ENCODE data around the gene CYP3A4.

Gene CYP3A4

DNA sequence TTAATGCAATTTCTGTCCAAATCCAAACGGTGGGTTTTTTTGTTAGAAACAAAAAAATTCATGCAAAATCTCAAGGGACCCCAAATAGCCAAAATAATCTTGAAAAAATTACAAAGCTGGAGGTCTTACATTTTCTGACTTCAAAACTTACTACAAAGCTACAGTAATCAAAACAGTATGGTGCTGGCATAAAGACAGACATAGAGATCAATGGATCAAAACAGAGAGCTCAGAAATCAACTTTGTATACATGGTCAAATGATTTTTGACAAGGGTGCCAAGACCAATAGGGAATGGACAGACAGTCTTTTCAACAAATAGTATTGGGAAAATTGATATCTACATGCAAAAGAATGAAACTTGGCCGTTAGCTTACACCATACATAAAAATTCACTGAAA is 21.7 kb upstream of the CYP3A4 start:
- no peak for TF ChIP-seq TAF1 (IDR thresholded peaks at IDR 0.05; ENCODE audit: borderline replicate concordance, insufficient read depth, low read length)
- no peak for TF ChIP-seq SIN3A (IDR thresholded peaks at IDR 0.05; ENCODE audit: borderline replicate concordance, insufficient read depth, low read length)
- TF ChIP-seq FOXP2 (optimal IDR thresholded peaks at IDR 0.05; ENCODE audit: borderline replicate concordance, extremely low read depth, extremely low read length, insufficient read depth): no peak

DNA sequence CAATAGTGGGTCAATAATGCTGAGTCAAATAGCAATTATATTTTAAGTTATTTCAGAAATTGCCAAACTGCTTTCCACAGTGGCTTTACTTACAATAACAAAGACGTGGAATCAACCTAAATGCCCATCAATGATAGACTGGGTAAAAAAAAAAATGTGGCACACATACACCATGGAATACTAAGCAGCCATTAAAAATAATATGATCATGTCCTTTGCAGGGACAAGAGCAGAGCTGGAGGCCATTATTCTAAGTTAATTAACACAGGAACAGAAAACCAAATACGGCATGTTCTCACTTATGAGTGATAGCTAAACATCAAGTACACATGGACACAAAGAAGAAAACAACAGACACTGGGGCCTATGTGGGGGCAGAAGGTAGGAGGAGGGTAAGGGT is 15.0 kb upstream of the CYP3A4 start:
- no peak for TF ChIP-seq TAF1 (IDR thresholded peaks at IDR 0.05; ENCODE audit: borderline replicate concordance, insufficient read depth, low read length)
- TF ChIP-seq SIN3A (IDR thresholded peaks at IDR 0.05; ENCODE audit: borderline replicate concordance, insufficient read depth, low read length): no peak
- no peak for TF ChIP-seq FOXP2 (optimal IDR thresholded peaks at IDR 0.05; ENCODE audit: borderline replicate concordance, extremely low read depth, extremely low read length, insufficient read depth)
- no peak for TF ChIP-seq POLR2AphosphoS5 (IDR thresholded peaks at IDR 0.05; ENCODE audit: low read depth, low read length)
- TF ChIP-seq, protein P1, sequence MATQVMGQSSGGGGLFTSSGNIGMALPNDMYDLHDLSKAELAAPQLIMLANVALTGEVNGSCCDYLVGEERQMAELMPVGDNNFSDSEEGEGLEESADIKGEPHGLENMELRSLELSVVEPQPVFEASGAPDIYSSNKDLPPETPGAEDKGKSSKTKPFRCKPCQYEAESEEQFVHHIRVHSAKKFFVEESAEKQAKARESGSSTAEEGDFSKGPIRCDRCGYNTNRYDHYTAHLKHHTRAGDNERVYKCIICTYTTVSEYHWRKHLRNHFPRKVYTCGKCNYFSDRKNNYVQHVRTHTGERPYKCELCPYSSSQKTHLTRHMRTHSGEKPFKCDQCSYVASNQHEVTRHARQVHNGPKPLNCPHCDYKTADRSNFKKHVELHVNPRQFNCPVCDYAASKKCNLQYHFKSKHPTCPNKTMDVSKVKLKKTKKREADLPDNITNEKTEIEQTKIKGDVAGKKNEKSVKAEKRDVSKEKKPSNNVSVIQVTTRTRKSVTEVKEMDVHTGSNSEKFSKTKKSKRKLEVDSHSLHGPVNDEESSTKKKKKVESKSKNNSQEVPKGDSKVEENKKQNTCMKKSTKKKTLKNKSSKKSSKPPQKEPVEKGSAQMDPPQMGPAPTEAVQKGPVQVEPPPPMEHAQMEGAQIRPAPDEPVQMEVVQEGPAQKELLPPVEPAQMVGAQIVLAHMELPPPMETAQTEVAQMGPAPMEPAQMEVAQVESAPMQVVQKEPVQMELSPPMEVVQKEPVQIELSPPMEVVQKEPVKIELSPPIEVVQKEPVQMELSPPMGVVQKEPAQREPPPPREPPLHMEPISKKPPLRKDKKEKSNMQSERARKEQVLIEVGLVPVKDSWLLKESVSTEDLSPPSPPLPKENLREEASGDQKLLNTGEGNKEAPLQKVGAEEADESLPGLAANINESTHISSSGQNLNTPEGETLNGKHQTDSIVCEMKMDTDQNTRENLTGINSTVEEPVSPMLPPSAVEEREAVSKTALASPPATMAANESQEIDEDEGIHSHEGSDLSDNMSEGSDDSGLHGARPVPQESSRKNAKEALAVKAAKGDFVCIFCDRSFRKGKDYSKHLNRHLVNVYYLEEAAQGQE (IDR thresholded peaks at IDR 0.05; ENCODE audit: insufficient read depth in 1 of 2, low read depth in 2 of 2, low read length in 2 of 2): no peak

DNA sequence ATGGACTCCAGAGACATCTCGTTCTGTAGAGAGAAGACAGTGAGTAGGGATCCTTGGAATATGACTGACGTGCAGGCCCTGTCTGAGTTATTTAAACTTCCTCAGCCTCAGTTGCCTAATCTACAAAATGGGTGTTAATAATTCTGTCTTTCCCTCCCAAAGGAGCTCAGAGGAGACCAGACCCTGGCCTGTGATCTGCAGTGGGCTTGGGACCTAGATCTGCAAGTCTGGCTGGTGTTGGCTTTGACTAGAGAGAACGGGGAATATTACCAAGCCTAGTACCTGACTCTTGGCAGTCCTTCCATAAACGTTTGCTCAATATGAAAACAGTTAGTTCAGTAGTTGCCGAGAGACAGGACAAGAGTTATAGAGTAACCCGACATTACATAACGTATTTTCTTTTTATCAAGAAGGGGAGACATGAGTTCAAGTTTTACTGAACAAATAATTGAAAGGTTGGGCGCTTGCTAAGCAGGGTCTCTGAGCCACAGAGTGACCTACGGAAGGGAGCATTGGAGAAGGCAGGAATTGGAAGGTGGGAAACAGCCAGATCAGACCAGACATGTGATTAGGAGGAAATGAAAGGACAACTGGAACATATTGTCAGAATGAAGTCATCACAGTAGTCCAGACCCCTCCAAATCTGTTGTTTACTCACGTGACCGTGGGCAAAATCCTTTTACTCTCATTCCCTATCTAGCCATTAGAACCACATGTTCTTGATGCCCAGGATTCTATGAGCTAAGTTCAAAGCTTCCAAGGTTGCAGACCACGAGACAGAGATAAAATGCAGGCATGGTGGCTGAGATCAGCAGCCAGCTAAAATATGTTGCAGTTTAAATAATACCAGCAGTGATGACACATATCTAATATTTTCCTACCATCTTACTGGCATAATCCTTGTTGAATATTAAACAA is 10.9 kb upstream of the CYP3A4 start:
- no peak for TF ChIP-seq SIN3A (IDR thresholded peaks at IDR 0.05; ENCODE audit: borderline replicate concordance, insufficient read depth, low read length)

DNA sequence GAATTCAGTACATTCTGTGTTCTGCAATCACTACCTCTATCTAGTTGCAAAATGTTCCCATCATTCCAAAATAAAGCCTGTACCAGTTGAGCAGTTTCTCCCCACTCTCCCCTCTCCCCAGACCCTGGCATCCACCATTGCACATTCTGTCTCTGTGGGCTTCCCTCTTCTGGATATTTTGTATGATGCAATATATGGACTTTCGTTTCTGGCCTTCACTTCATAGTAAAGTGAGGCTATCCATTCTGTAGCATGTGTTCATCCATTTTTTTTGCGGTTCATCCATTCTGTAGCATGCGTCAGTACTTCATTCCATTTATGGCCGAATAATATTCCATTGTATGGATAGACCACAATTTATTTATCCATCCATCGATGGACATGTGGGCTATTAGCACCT is 9.5 kb upstream of the CYP3A4 start:
- TF ChIP-seq, protein P1 (IDR thresholded peaks at IDR 0.05; ENCODE audit: insufficient read depth in 1 of 2, low read depth in 2 of 2, low read length in 2 of 2): no peak
- TF ChIP-seq SIN3A (IDR thresholded peaks at IDR 0.05; ENCODE audit: borderline replicate concordance, insufficient read depth, low read length) (no peak), TAF1 (IDR thresholded peaks at IDR 0.05; ENCODE audit: borderline replicate concordance, insufficient read depth, low read length) (no peak), FOXP2 (optimal IDR thresholded peaks at IDR 0.05; ENCODE audit: borderline replicate concordance, extremely low read depth, extremely low read length, insufficient read depth) (no peak), POLR2AphosphoS5 (IDR thresholded peaks at IDR 0.05; ENCODE audit: low read depth, low read length) (no peak)

DNA sequence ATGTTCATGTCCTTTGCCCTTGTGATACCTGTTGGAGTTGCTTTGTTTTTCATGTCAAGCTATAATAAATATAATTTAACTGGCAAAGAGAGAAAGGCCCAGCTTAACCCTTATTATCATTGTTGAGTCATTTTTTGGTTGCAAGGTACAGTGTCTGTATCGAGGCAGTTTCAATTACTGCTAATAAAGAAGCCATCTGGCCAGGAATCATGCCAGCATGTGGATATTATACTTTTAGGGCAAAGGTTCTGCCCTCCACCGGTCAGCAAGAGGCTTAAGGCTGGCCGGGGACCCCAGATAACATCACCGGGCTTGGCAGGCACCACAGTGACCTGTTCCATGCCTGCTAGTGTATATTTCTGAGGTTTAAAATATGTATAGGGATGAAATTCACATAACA is 9.0 kb upstream of the CYP3A4 start:
- TF ChIP-seq SIN3A (IDR thresholded peaks at IDR 0.05; ENCODE audit: borderline replicate concordance, insufficient read depth, low read length) (no peak), POLR2AphosphoS5 (IDR thresholded peaks at IDR 0.05; ENCODE audit: low read depth, low read length) (no peak), FOXP2 (optimal IDR thresholded peaks at IDR 0.05; ENCODE audit: borderline replicate concordance, extremely low read depth, extremely low read length, insufficient read depth) (no peak), TAF1 (IDR thresholded peaks at IDR 0.05; ENCODE audit: borderline replicate concordance, insufficient read depth, low read length) (no peak)
- TF ChIP-seq, protein P1 (IDR thresholded peaks at IDR 0.05; ENCODE audit: insufficient read depth in 1 of 2, low read depth in 2 of 2, low read length in 2 of 2): no peak

DNA sequence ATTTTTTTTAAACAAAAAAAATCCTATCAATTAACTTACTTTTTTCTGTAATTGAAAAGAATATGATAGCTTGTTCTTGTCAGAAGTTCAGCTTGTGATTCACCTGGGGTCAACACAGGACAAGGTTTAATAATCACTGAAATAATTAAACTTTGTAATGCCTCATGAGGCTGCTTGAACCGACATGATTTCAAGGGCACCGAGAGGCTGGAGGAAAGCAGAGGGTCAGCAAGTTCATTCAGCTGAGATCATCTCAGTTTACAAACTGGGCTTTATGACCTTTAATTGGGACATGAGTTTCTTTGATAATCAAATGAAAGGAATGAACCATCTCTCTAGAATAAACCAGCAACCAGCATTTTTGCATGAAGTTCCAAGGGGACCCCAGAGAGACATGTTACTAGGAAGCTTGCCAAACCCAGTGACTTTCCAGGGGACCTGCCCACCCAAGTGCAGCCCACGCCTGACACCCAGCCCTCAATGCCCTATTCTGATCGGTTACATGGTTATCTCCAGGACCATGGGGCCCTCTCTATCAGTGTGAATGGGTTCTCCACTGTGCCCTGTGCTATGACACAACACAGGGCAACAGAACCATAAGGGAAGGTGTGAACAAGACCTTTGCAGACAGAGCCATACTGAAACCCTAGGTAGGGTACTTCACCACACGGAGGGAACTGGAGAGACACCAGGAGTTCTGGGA is 7.8 kb upstream of the CYP3A4 start:
- TF ChIP-seq POLR2AphosphoS5 (IDR thresholded peaks at IDR 0.05; ENCODE audit: low read depth, low read length) (no peak), TAF1 (IDR thresholded peaks at IDR 0.05; ENCODE audit: borderline replicate concordance, insufficient read depth, low read length) (no peak), FOXP2 (optimal IDR thresholded peaks at IDR 0.05; ENCODE audit: borderline replicate concordance, extremely low read depth, extremely low read length, insufficient read depth) (no peak), SIN3A (IDR thresholded peaks at IDR 0.05; ENCODE audit: borderline replicate concordance, insufficient read depth, low read length) (no peak)
- TF ChIP-seq, protein P1 (IDR thresholded peaks at IDR 0.05; ENCODE audit: insufficient read depth in 1 of 2, low read depth in 2 of 2, low read length in 2 of 2): no peak

Data from PFSK-1 (cell line).